GM19043 (cell line): ENCODE results near the gene ARHGAP8.
"Not testable (repeated sequence)": the region's sequence is repeated elsewhere in the genome, so short reads cannot be mapped to it uniquely, and the experiment has no call there.

ENCODE experiments used
- ATAC-seq: cut with Tn5 transposase; IDR thresholded peaks from one replicate; pipeline ENCODE4 v1.9.1; 2021; ENCODE audit warnings: low read depth; ENCODE audit not compliant: unreplicated experiment

ARHGAP8 gene

GRCh38 chr22:44847380-44847779 is 95.0 kb downstream of the ARHGAP8 start:
- ATAC-seq: no peak

GRCh38 chr22:44847892-44848291 is 95.5 kb downstream of the ARHGAP8 start:
- ATAC-seq: no peak

DNA sequence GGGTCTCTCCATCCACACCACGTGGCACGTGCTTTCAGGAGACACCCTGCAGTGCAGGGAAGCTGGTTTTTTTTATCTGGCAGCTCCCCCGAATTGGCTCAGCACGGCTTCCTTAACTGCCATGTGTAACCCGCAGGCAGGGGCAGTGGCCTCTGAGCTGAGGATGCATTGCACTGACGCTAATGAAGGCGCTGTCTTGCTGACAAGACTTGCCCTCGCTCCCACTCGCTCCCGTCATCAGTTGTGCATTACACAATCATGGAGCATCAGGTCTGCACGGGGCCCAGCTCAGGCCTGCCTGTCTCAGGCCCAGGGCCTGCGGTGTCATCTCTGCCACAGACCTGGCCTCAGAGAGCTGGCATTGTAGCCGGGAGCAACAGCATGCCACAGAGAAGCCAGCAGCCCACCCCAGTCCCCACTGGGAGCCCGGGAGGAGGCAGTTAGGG is 95.9 kb downstream of the ARHGAP8 start:
- no peak for ATAC-seq

DNA sequence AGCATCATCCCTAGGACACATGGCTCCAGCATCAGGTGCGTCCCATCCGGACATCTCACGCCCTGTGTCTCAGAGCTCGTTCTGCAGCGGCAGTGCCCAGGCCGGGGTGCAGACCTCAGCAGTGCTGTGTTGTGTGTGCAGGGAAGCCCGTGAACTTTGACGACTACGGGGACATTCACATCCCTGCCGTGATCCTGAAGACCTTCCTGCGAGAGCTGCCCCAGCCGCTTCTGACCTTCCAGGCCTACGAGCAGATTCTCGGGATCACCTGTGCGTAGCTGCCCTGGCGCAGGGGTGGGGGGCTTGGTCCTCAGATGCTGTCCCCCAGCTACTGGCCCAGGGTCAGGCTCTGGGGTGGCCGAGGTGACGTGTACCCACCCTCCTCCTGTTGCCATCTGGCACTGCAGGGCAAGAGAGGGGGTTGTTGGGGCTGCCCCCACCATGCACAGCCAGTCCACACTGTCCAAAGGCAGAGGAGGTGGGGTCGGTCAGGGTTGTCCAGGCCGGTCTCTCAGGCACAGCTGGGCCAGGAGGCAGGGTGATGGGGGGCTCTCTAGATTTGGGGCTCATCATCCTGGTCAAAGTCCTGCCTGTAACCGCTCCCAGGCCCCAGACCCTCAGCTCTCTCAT is 96.5 kb downstream of the ARHGAP8 start:
- ATAC-seq: no peak

GRCh38 chr22:44850946-44851345 is 98.6 kb downstream of the ARHGAP8 start:
- no peak for ATAC-seq

DNA sequence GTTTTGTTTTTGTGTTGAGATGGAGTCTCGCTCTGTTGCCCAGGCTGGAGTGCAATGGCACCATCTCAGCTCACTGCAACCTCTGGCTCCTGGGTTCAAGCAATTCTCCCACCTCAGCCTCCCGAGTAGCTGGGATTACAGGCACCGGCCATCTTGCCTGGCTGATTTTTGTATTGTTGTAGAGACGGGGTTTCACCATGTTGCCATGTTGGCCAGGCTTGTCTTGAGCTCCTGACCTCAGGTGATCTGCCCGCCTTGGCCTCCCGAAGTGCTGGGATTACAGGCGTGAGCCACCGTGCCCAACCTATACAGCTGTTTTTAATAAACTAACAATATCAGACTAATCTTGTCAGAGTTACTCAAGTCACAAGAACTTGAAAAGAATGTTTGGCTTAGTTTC is 102.3 kb downstream of the ARHGAP8 start:
- not testable (repeated sequence) for ATAC-seq

DNA sequence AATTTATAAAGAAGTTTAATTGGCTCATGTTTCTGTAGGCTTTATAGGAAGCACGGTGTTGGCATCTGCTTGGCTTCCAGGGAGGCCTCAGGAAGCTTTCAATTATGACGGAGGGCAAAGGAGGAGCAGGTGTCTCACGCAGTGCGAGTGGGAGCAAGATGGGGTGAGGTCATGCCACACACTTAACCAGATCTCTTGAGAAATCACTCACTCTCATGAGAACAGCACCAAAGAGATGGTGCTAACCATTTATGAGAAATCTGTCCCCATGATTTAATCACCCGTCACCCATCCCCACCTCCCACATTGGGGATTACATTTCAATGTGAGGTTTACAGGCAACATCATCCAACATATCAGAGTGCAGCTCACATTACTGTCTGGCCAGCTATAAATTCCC is 103.5 kb downstream of the ARHGAP8 start:
- no peak for ATAC-seq

DNA sequence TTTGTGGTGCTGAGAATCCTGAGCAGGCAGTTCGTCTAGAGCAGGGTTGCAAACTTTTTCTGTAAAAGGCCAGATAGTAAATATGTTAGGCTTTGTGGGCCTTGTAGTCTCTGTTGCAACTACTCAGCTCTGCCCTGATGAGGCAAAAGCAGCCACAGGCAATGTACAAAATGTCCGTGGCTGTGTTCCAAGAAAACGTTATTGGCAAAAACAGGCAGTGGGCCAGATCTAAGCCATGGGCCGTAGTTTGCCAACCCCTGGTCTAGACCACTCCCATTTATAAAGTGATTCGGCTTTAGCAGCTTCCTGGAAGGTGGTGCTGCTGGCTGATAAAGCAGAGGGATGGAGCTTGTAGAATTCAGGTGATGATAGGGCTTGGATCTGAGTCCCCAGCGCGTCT is 106.4 kb downstream of the ARHGAP8 start:
- ATAC-seq: not testable (repeated sequence)

GRCh38 chr22:44859641-44860040 is 107.3 kb downstream of the ARHGAP8 start:
- no peak for ATAC-seq

DNA sequence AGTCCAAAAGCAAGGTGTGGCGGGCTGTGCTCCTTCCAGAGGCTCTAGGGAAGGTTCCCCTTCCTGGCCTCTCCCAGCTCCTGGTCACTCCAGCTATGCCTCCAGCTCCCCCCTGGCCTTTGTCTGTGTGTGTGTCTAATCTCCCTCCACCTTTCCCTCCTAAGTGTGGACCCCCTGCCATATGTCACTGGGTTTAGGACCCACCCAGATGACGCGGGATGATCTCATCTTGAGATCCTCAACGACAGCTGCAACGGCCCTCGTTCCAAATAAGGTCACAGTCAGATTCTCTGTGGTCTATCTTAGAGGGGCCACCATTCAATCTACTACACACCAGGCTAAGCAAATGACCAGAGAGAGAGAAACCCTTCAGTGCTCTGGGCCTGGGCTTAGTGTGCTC is 107.9 kb downstream of the ARHGAP8 start:
- ATAC-seq: no peak

- no peak for ATAC-seq
Measured at GRCh38 chr22:44861245-44861644, 108.9 kb downstream of the ARHGAP8 start.

GRCh38 chr22:44862281-44862680 is 109.9 kb downstream of the ARHGAP8 start:
- no peak for ATAC-seq

DNA sequence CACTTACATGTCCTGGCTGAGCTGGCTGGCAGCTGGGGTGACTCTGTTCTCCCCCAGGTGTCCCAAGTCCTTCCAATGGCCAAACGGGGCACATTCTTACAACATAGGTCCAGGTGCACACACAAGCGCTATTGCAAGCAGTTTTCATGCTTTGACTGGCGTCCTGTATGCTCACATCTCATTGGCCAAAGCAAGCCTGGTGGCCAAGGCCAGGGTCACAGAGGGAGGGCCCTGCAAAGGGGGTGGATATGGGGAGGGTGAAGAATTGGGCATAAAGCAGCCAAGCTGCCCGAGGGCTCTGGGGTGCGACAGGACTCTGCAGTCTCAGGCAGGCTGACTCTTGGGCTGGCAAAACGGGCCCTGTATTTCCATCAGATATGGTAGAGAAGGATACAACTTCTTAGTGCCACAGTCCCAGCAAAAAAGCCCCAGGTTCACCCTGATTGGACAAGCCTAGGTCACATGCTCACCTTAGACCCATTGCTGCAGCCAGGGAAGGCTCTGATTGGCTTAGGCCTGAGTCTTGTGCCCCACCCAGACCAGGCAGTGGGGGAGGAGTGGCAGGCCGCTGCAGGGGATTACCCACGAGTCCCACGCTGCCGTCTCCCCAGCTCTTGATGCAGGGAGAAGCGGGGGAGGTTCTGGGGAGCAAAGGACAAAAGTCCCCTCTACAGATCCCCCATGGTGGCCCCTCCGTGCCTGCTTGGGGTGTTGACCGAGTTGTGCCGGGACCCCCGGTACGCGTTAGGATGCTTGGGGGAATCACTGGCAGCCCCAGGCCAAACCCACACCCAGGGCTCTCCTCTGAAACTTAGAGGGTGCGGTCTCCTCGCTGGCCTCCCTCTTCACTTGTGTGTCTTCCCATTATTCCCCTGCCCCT is 110.8 kb downstream of the ARHGAP8 start:
- ATAC-seq: no peak

GRCh38 chr22:44865193-44866057 is 113.0 kb downstream of the ARHGAP8 start:
- no peak for ATAC-seq

DNA sequence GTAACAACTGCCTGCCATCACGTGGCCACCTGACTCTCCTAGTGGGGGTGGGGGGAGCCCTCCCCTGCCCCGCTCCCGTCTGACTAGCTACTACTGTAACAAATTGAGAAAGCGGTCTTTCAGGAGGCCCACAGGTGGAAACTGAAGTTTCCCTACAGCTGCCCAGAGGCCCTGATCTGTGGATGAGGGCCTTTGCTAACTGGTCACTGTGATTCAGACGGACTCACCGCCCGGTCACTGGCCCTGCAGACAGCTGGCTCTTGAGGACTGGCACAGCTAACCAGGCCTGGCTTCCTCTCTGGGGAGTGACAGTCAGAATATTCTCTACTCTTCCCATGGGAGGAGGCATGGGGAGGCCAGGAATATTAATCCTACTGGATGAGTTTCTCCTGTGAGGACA is 116.8 kb downstream of the ARHGAP8 start:
- no peak for ATAC-seq

DNA sequence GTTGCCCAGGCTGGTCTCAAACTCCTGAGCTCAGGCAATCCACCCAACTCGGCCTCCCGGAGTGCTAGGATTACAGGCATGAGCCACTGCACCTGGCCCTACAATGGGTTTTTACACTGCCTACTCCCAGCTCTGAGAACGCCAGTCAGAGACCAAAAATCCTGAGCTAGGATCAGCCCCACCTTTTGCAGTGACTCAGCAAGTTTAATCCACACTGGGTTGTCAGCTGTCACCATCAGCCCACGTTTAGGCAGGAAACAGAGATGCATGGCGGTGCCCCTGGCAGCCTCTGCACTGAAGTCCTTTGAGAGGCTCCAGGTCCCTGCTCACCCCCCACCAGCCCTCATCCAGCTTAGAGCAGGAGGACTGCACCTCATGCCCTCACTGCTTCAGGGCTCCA is 117.6 kb downstream of the ARHGAP8 start:
- no peak for ATAC-seq

DNA sequence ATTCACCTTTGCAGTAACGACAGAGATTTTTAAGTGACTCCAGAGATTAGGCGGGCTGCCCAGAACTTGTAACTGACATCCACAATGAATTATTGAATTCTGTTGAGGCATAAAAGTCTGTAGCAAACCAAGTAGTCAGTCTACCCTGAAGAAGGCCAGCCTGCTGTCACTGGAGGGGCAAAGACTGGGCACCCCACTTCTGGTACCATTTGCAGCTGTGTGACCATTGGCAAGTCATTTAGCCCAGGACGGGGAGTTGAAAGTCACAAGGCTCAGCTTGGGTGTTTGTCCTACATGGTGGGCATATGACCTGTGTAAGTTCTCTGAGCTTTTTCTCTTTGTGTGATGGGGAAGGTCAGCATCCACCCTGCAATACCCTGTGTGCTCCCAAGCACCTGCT is 119.4 kb downstream of the ARHGAP8 start:
- ATAC-seq: no peak

DNA sequence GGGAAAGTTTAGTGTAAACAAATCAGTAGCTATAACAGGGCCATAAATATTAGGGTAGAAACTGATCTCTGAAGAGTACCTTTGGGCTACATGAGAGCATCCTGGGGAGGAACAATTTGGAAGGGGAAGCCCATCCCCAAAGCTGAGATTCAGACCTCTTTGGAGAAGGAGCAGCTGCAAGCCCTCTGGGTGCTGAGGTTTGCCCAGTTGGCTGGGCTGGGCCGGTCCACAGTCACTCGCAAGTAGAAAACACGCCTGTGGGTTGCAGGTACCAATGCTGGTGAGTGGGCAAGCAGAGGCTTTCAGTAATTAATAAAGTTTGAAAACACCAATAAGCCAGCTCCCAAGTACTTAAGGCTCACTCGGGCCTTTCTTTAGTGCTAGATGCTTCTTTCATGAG is 124.5 kb downstream of the ARHGAP8 start:
- ATAC-seq: no peak

- ATAC-seq: no peak
Measured at GRCh38 chr22:44878483-44879300, 126.3 kb downstream of the ARHGAP8 start.

DNA sequence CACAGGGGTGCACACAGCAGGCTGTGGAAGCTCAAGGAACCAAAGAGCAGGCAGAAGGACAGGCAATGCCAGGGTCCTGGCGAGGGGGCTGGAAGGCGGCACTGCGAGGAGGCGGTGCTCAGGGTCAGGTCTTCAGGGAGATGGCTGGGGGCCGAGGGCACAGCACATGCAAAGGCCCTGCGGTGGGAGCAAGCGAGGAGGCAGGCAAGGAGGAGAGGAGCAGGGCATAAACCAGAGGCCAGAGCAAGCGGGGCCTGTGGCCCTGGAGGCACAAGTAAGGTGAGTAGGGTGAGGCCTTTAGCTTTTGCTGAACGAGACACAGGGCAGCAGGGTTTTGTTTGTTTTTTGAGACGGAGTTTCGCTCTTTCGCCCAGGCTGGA is 126.9 kb downstream of the ARHGAP8 start:
- no peak for ATAC-seq
